ENCODE data around the gene RHOF. TPM values are rescaled to one million over a fixed set of nuclear protein-coding genes. Genes with fewer than 3 reads are reported as not detected.
"Not testable (repeated sequence)": the region's sequence is repeated elsewhere in the genome, so short reads cannot be mapped to it uniquely, and the experiment has no call there.

RHOF gene
- total RNA-seq, 2 experiments from 2014 or later: 100.0 to 105 TPM

GRCh38 chr12:121758536-121758935 lies 35.0 kb downstream of the RHOF start:
- ATAC-seq; CTCF ChIA-PET; intact Hi-C loops (cut with DNase I, micrococcal nuclease); POLR2A ChIA-PET; DNase-seq; H3K36me3 Mint-ChIP-seq (ENCODE audit: low read depth); H3K9me3 Mint-ChIP-seq (ENCODE audit: low read depth); H3K27ac Mint-ChIP-seq; H3K27me3 Mint-ChIP-seq; H3K4me3 Mint-ChIP-seq: not testable (repeated sequence)
- peaks cover 12% of the 10 kb centered on the region for H3K4me1 Mint-ChIP-seq

DNA sequence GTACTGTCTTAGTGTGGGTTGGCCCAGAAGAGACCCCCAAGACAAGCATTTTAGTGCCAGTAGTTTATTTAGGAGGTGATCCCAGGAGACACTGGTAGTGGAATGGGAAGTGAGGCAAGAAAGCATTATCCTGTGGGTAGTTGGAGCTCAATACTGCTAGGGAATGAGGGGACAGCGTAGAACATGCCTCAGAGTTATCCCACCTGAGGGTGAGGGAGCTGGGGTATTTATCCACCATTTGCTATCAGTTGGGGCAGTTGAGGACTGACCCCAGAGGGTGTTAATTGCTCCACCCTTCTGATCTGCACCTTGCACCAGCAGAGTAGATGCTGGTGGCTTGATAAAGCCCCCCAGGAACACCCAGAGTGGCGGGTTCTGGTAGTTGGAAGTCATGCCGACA lies 37.9 kb downstream of the RHOF start:
- POLR2A ChIA-PET: no interaction called here
- ATAC-seq: no peak

DNA sequence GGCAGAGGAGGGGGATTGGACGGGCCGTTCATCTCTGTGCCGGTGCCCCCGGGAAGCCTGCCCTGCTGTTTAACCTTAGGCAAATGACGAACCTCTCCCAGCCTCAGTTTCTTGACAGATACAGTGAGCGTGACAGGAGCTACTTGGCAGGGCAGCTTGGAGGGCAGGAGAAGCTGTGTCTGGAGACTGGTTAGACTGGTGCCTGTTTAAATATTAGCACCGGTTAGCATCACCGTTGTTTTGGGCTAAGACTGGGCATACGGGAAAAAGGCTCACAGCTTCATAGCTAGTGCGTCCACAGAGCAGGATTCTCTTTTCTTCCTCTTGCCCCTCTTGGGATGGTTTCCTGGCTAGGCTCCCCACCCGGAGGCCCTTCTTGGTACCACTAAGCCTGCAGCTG lies 38.7 kb downstream of the RHOF start:
- CTCF ChIA-PET: no interaction called here
- peaks cover 11% of the 10 kb centered on the region for H3K36me3 Mint-ChIP-seq (ENCODE audit: low read depth)

More for the DNA sequence above, 37.9 kb downstream of the RHOF start:
- no peak for DNase-seq
- no peaks in the 10 kb centered on the region for H3K9me3 Mint-ChIP-seq (ENCODE audit: low read depth)
- intact Hi-C loops (cut with DNase I, micrococcal nuclease): no loop called here
- H3K36me3 Mint-ChIP-seq (ENCODE audit: low read depth): peaks cover 7% of the 10 kb centered on the region
- CTCF ChIA-PET: interaction anchor here (1.5 kb wide), 1 partner anchor 39 kb away, joined by 5 read pairs; no protein-coding TSS in a partner anchor
- no peak overlapping the region for H3K4me3 Mint-ChIP-seq
- no peaks in the 10 kb centered on the region for H3K27me3 Mint-ChIP-seq
- no peak overlapping the region for H3K27ac Mint-ChIP-seq
- peaks cover 12% of the 10 kb centered on the region for H3K4me1 Mint-ChIP-seq

DNA sequence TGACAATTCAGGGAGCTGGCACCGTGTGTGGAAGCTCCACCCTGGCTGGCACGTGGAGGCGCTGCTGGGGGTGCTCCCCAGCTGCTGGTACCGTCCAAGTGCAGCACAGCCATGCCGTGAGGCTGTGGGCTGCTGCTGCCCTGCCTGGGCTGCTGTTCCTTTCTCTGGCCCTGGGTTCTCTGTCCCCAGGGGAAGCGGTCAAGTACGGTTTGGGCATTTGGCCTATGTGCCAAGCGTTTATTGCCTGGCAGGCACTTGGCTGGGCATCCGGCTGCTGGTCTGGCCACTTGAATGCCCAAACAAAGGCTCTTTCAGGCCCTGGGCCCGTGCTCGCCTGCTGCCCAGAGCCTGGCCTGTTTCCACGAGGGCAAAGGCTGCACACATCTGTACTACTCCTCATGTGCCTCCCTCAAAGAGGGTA lies 39.6 kb downstream of the RHOF start:
- H3K9me3 Mint-ChIP-seq (ENCODE audit: low read depth): no peaks in the 10 kb centered on the region
- H3K4me3 Mint-ChIP-seq: no peak overlapping the region
- H3K4me1 Mint-ChIP-seq: peaks cover 15% of the 10 kb centered on the region
- H3K27me3 Mint-ChIP-seq: no peaks in the 10 kb centered on the region
- ATAC-seq (no peak), DNase-seq (no peak)
- no peak overlapping the region for H3K27ac Mint-ChIP-seq
- intact Hi-C loops (cut with DNase I, micrococcal nuclease): no loop called here
- POLR2A ChIA-PET: no interaction called here
- CTCF ChIA-PET: no interaction called here
- H3K36me3 Mint-ChIP-seq (ENCODE audit: low read depth): peaks cover 11% of the 10 kb centered on the region

More for the DNA sequence above, 38.7 kb downstream of the RHOF start:
- POLR2A ChIA-PET: no interaction called here
- Mint-ChIP-seq H3K4me3 (no peak overlapping the region), H3K27me3 (no peaks in the 10 kb centered on the region), H3K27ac (no peak overlapping the region), H3K4me1 (peaks cover 12% of the 10 kb centered on the region), H3K9me3 (ENCODE audit: low read depth) (no peaks in the 10 kb centered on the region)
- DNase-seq: no peak
- intact Hi-C loops (cut with DNase I, micrococcal nuclease): no loop called here
- ATAC-seq: no peak

GRCh38 chr12:121751749-121752351 lies 41.6 kb downstream of the RHOF start:
- CTCF ChIA-PET: no interaction called here

DNA sequence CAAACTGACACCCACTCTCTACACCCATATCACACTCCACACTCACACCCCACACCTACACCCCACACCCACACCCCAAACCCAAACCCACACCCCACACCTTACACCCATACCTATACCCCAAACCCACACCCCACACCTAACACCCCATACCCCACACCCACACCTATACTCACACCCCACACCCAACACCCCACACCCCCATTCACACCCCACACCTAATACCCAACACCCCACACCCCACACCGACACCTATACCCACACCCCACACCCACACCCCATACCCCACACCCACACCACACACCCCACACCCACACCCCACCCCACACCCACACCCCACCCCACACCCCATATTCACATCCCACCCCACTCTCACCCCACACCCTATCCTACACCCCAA lies 42.5 kb downstream of the RHOF start:
- H3K27ac Mint-ChIP-seq: no peak overlapping the region
- intact Hi-C loops (cut with DNase I, micrococcal nuclease): no loop called here
- DNase-seq: no peak
- no peak overlapping the region for H3K4me3 Mint-ChIP-seq
- H3K9me3 Mint-ChIP-seq (ENCODE audit: low read depth): no peaks in the 10 kb centered on the region
- peaks cover 14% of the 10 kb centered on the region for H3K4me1 Mint-ChIP-seq
- ChIA-PET CTCF (no interaction called here), POLR2A (interaction anchor here (0.6 kb wide), 1 partner anchor 80 kb away, joined by 4 read pairs; no protein-coding TSS in a partner anchor)
- no peak for ATAC-seq
- H3K36me3 Mint-ChIP-seq (ENCODE audit: low read depth): peaks cover 11% of the 10 kb centered on the region
- H3K27me3 Mint-ChIP-seq: no peaks in the 10 kb centered on the region

More at GRCh38 chr12:121751749-121752351, 41.6 kb downstream of the RHOF start:
- Mint-ChIP-seq H3K27me3 (no peaks in the 10 kb centered on the region), H3K36me3 (ENCODE audit: low read depth) (peaks cover 12% of the 10 kb centered on the region), H3K4me3 (no peak overlapping the region), H3K9me3 (ENCODE audit: low read depth) (no peaks in the 10 kb centered on the region), H3K27ac (no peak overlapping the region), H3K4me1 (peaks cover 22% of the 10 kb centered on the region)
- DNase-seq (no peak), ATAC-seq (no peak)
- POLR2A ChIA-PET: no interaction called here
- intact Hi-C loops (cut with DNase I, micrococcal nuclease): no loop called here

- POLR2A ChIA-PET: no interaction called here
- no peak overlapping the region for H3K4me3 Mint-ChIP-seq
- no peak overlapping the region for H3K27ac Mint-ChIP-seq
- no peaks in the 10 kb centered on the region for H3K27me3 Mint-ChIP-seq
- peaks cover 10% of the 10 kb centered on the region for H3K4me1 Mint-ChIP-seq
- H3K9me3 Mint-ChIP-seq (ENCODE audit: low read depth): no peaks in the 10 kb centered on the region
- intact Hi-C loops (cut with DNase I, micrococcal nuclease): no loop called here
- ATAC-seq (no peak), DNase-seq (no peak)
- H3K36me3 Mint-ChIP-seq (ENCODE audit: low read depth): peaks cover 11% of the 10 kb centered on the region
- CTCF ChIA-PET: interaction anchor here (0.6 kb wide), 1 partner anchor 720 kb away, joined by 3 read pairs; no protein-coding TSS in a partner anchor
Measured at GRCh38 chr12:121750507-121750955, 43.0 kb downstream of the RHOF start.

DNA sequence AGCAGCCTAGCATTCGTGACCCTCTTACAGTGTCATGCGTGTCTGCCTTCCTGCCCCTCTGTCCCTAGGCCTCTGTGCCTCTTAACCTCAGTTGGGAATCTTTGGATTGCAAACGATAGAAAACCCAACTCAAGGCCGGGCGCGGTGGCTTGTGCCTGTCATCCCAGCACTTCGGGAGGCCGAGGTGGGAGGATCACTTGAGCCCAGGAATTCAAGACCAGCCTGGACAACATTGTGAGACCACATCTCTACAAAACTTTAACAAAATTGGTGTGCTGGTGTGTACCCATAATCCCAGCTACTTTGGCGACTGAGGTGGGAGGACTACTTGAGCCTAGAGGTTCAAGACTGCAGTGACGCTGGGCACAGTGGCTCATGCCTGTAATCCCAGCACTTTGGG lies 44.2 kb downstream of the RHOF start:
- POLR2A ChIA-PET: no interaction called here
- Mint-ChIP-seq H3K4me1 (peaks cover 10% of the 10 kb centered on the region), H3K9me3 (ENCODE audit: low read depth) (no peaks in the 10 kb centered on the region), H3K4me3 (no peak overlapping the region), H3K36me3 (ENCODE audit: low read depth) (peaks cover 11% of the 10 kb centered on the region), H3K27ac (peak overlapping the region; percentile 71), H3K27me3 (no peaks in the 10 kb centered on the region)
- CTCF ChIA-PET: interaction anchor here (0.7 kb wide), 1 partner anchor 138 kb away, joined by 5 read pairs; no protein-coding TSS in a partner anchor
- ATAC-seq (no peak), DNase-seq (no peak)
- intact Hi-C loops (cut with DNase I, micrococcal nuclease): no loop called here

GRCh38 chr12:121748571-121749265 lies 44.8 kb downstream of the RHOF start:
- intact Hi-C loops (cut with DNase I, micrococcal nuclease): no loop called here
- DNase-seq: peak; percentile 69
- peak; percentile 98 for ATAC-seq
- ChIA-PET POLR2A (no interaction called here), CTCF (no interaction called here)
- H3K27ac Mint-ChIP-seq: peak overlapping the region; percentile 71
- no peak overlapping the region for H3K4me3 Mint-ChIP-seq
- no peaks in the 10 kb centered on the region for H3K9me3 Mint-ChIP-seq (ENCODE audit: low read depth)
- peaks cover 10% of the 10 kb centered on the region for H3K4me1 Mint-ChIP-seq
- H3K36me3 Mint-ChIP-seq (ENCODE audit: low read depth): peaks cover 13% of the 10 kb centered on the region
- no peaks in the 10 kb centered on the region for H3K27me3 Mint-ChIP-seq

GRCh38 chr12:121748218-121748570 lies 45.3 kb downstream of the RHOF start:
- H3K4me3 Mint-ChIP-seq: no peak overlapping the region
- no peaks in the 10 kb centered on the region for H3K9me3 Mint-ChIP-seq (ENCODE audit: low read depth)
- intact Hi-C loops (cut with DNase I, micrococcal nuclease): no loop called here
- H3K36me3 Mint-ChIP-seq (ENCODE audit: low read depth): peaks cover 13% of the 10 kb centered on the region
- peaks cover 10% of the 10 kb centered on the region for H3K4me1 Mint-ChIP-seq
- POLR2A ChIA-PET: no interaction called here
- ATAC-seq (no peak), DNase-seq (no peak)
- no peaks in the 10 kb centered on the region for H3K27me3 Mint-ChIP-seq
- H3K27ac Mint-ChIP-seq: peak overlapping the region; percentile 71
- CTCF ChIA-PET: no interaction called here

- H3K27ac Mint-ChIP-seq; H3K4me3 Mint-ChIP-seq; CTCF ChIA-PET; H3K9me3 Mint-ChIP-seq (ENCODE audit: low read depth); H3K27me3 Mint-ChIP-seq; ATAC-seq; intact Hi-C loops (cut with DNase I, micrococcal nuclease); POLR2A ChIA-PET; DNase-seq: not testable (repeated sequence)
- peaks cover 12% of the 10 kb centered on the region for H3K4me1 Mint-ChIP-seq
- peaks cover 10% of the 10 kb centered on the region for H3K36me3 Mint-ChIP-seq (ENCODE audit: low read depth)
Measured at GRCh38 chr12:121745545-121745944, 47.9 kb downstream of the RHOF start.

DNA sequence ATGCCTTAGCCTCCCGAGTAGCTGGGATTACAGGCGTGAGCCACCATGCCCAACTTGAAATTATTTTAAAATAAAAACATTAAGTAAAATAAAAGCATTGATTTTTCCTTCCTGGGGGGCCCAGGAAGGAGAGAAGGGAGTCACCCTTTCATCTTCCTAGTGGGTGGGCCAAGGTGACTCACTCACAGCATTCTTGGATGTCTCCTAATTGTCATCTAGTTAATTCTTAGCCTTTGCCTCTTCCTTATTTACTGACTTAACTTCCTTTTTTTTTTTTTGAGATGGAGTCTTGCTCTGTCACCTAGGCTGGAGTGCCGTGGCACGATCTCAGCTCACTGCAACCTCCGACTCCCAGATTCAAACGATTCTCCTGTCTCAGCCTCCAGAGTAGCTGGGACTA lies 51.7 kb downstream of the RHOF start:
- ChIA-PET POLR2A (no interaction called here), CTCF (interaction anchor here (0.9 kb wide), 1 partner anchor 29 kb away, joined by 3 read pairs; the partner anchor contains the start of gene TMEM120B)
- Mint-ChIP-seq H3K9me3 (ENCODE audit: low read depth) (no peaks in the 10 kb centered on the region), H3K27ac (no peak overlapping the region), H3K36me3 (ENCODE audit: low read depth) (peaks cover 3% of the 10 kb centered on the region), H3K27me3 (no peaks in the 10 kb centered on the region), H3K4me1 (peaks cover 2% of the 10 kb centered on the region), H3K4me3 (no peak overlapping the region)
- no peak for ATAC-seq
- intact Hi-C loops (cut with DNase I, micrococcal nuclease): no loop called here
- DNase-seq: no peak

All from activated CD4-positive, alpha-beta T cell treated with anti-CD3 and anti-CD28 coated beads for 36 hours (primary cell).